Stomach (tissue), 4 donors: ENCODE measurements around the gene SFMBT1.

Experiments
- EP300 ChIP-seq: sonication (generic); formaldehyde crosslinking; IDR thresholded peaks from one replicate; pipeline ENCODE4 v1.6.1; 2017; ENCODE audit warnings: antibody characterized with exemption
- TF ChIP-seq, protein P1 (sequence below), 7 experiments: fragments of 450-650 bp in 4 of 7; fragments of 200-600 bp in 3 of 7; sonication (generic) in 3 of 7; IDR thresholded peaks; one replicate each; pipeline ENCODE4 v1.5.1; 2016 to 2019; ENCODE audit warnings: antibody characterized with exemption in 7 of 7, control low read depth in 2 of 7, mild to moderate bottlenecking in 1 of 7

DNA sequence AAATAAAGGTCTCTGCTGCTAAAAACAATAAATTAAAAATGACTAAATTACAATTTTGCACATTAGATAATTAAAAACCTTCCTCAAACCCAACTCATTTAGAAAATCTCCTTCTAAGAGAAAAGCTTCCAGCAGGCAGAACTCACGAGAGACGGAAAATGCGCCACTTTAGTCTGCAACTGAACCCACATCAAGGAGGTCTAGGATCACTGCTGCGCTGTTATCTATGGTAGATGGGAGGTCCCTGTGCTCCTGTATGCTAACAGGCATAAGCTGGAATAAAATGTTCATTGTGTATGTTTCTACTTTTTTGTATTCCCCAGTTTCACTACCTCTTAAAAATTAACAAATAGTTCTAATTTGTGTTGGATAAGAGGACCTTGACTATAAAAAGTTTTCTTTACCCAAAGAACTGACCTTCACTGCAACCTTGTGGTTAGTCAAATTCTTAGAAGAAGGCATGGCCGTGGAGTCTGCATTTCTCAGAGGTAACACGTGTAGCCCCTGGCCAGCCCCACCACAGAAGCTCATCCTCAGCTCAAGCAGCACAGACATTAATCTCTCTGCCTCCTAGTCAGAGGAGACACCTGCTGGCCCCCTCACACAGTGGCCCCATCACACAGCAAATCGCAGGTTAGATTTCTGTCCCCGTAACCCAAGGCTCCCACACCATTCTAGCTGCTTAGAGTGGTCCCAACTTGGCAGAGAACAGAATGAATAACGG is 170.8 kb downstream of the SFMBT1 start:
- TF ChIP-seq, protein P1, sequence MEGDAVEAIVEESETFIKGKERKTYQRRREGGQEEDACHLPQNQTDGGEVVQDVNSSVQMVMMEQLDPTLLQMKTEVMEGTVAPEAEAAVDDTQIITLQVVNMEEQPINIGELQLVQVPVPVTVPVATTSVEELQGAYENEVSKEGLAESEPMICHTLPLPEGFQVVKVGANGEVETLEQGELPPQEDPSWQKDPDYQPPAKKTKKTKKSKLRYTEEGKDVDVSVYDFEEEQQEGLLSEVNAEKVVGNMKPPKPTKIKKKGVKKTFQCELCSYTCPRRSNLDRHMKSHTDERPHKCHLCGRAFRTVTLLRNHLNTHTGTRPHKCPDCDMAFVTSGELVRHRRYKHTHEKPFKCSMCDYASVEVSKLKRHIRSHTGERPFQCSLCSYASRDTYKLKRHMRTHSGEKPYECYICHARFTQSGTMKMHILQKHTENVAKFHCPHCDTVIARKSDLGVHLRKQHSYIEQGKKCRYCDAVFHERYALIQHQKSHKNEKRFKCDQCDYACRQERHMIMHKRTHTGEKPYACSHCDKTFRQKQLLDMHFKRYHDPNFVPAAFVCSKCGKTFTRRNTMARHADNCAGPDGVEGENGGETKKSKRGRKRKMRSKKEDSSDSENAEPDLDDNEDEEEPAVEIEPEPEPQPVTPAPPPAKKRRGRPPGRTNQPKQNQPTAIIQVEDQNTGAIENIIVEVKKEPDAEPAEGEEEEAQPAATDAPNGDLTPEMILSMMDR (IDR thresholded peaks at IDR 0.05) = no peak
- TF ChIP-seq EP300 = no peak
